Tibial nerve (tissue), 4 donors: ENCODE measurements around the gene SPATA20.

Experiments used
- CTCF ChIP-seq, 5 experiments: fragments of 200-600 bp in 3 of 5; fragments of 450-650 bp in 2 of 5; sonication (generic) in 3 of 5; IDR thresholded peaks; one replicate each; pipeline ENCODE4 v1.5.1; 2016 to 2019; ENCODE audit warnings: antibody characterized with exemption in 5 of 5, mild to moderate bottlenecking in 3 of 5, moderate library complexity in 2 of 5
- EP300 ChIP-seq, 2 donors: sonication (generic); formaldehyde crosslinking; IDR thresholded peaks; one replicate each; pipeline ENCODE4 v1.6.1; 2017; ENCODE audit warnings: antibody characterized with exemption in 2 of 2, mild to moderate bottlenecking in 1 of 2
- POLR2A ChIP-seq, 2 donors: fragments of 450-650 bp; IDR thresholded peaks; one replicate each; pipeline ENCODE4 v1.6.1; 2017; ENCODE audit warnings: antibody characterized with exemption in 2 of 2, mild to moderate bottlenecking in 2 of 2, moderate library complexity in 2 of 2

GRCh38 chr17:50527949-50528474 is 19.0 kb upstream of the SPATA20 start:
- TF ChIP-seq CTCF (IDR thresholded peaks at IDR 0.05) = no peak
- no peak for TF ChIP-seq EP300 (IDR thresholded peaks at IDR 0.05)
- TF ChIP-seq POLR2A (IDR thresholded peaks at IDR 0.05) = no peak
